Measurements from ENCODE around the gene IRS2. TPM values are rescaled to one million over a fixed set of nuclear protein-coding genes. Genes with fewer than 3 reads are reported as not detected.

The IRS2 gene
- total RNA-seq, 1 experiment from 2014 or later = 0.14 TPM

GRCh38 chr13:109783447-109783814, 3.0 kb downstream of the IRS2 start:
- in situ Hi-C loops (cut with HindIII; ENCODE audit: low sequenced_read_pairs) = no loop called here
- DNase-seq (ENCODE audit: low spot score) = no peak

GRCh38 chr13:109782823-109783431, 3.5 kb downstream of the IRS2 start:
- DNase-seq (ENCODE audit: low spot score) = no peak
- in situ Hi-C loops (cut with HindIII; ENCODE audit: low sequenced_read_pairs) = no loop called here

GRCh38 chr13:109782066-109782822, 4.1 kb downstream of the IRS2 start:
- no peak for DNase-seq (ENCODE audit: low spot score)
- in situ Hi-C loops (cut with HindIII; ENCODE audit: low sequenced_read_pairs) = no loop called here

- in situ Hi-C loops (cut with HindIII; ENCODE audit: low sequenced_read_pairs) = no loop called here
- DNase-seq (ENCODE audit: low spot score) = no peak
Measured at GRCh38 chr13:109781384-109782065, 4.9 kb downstream of the IRS2 start.

- DNase-seq (ENCODE audit: low spot score) = no peak
- in situ Hi-C loops (cut with HindIII; ENCODE audit: low sequenced_read_pairs) = no loop called here
Measured at GRCh38 chr13:109780845-109781383, 5.5 kb downstream of the IRS2 start.

- in situ Hi-C loops (cut with HindIII; ENCODE audit: low sequenced_read_pairs) = no loop called here
Measured at GRCh38 chr13:109779876-109780510, 6.4 kb downstream of the IRS2 start.

GRCh38 chr13:109779074-109779473, 7.3 kb downstream of the IRS2 start:
- in situ Hi-C loops (cut with HindIII; ENCODE audit: low sequenced_read_pairs) = no loop called here

More at GRCh38 chr13:109779876-109780510, 6.4 kb downstream of the IRS2 start:
- no peak for DNase-seq (ENCODE audit: low spot score)

GRCh38 chr13:109778102-109778542, 8.3 kb downstream of the IRS2 start:
- DNase-seq (ENCODE audit: low spot score) = no peak
- in situ Hi-C loops (cut with HindIII; ENCODE audit: low sequenced_read_pairs) = no loop called here

More at GRCh38 chr13:109779074-109779473, 7.3 kb downstream of the IRS2 start:
- no peak for DNase-seq (ENCODE audit: low spot score)

- in situ Hi-C loops (cut with HindIII; ENCODE audit: low sequenced_read_pairs) = no loop called here
Measured at GRCh38 chr13:109776575-109776974, 9.8 kb downstream of the IRS2 start.

GRCh38 chr13:109773786-109774185, 12.6 kb downstream of the IRS2 start:
- in situ Hi-C loops (cut with HindIII; ENCODE audit: low sequenced_read_pairs) = no loop called here
- DNase-seq (ENCODE audit: low spot score) = no peak

More at GRCh38 chr13:109776575-109776974, 9.8 kb downstream of the IRS2 start:
- no peak for DNase-seq (ENCODE audit: low spot score)

GRCh38 chr13:109773276-109773675, 13.1 kb downstream of the IRS2 start:
- DNase-seq (ENCODE audit: low spot score) = no peak
- in situ Hi-C loops (cut with HindIII; ENCODE audit: low sequenced_read_pairs) = no loop called here

- in situ Hi-C loops (cut with HindIII; ENCODE audit: low sequenced_read_pairs) = no loop called here
- no peak for DNase-seq (ENCODE audit: low spot score)
Measured at GRCh38 chr13:109771926-109772325, 14.5 kb downstream of the IRS2 start.

- no peak for DNase-seq (ENCODE audit: low spot score)
- in situ Hi-C loops (cut with HindIII; ENCODE audit: low sequenced_read_pairs) = no loop called here
Measured at GRCh38 chr13:109770436-109770835, 15.9 kb downstream of the IRS2 start.

- DNase-seq (ENCODE audit: low spot score) = no peak
- in situ Hi-C loops (cut with HindIII; ENCODE audit: low sequenced_read_pairs) = no loop called here
Measured at GRCh38 chr13:109769921-109770320, 16.5 kb downstream of the IRS2 start.

- no peak for DNase-seq (ENCODE audit: low spot score)
- in situ Hi-C loops (cut with HindIII; ENCODE audit: low sequenced_read_pairs) = no loop called here
Measured at GRCh38 chr13:109769275-109769674, 17.1 kb downstream of the IRS2 start.

- no peak for DNase-seq (ENCODE audit: low spot score)
- in situ Hi-C loops (cut with HindIII; ENCODE audit: low sequenced_read_pairs) = no loop called here
Measured at GRCh38 chr13:109768616-109769015, 17.8 kb downstream of the IRS2 start.

- in situ Hi-C loops (cut with HindIII; ENCODE audit: low sequenced_read_pairs) = no loop called here
- DNase-seq (ENCODE audit: low spot score) = no peak
Measured at GRCh38 chr13:109768176-109768575, 18.2 kb downstream of the IRS2 start.

- in situ Hi-C loops (cut with HindIII; ENCODE audit: low sequenced_read_pairs) = no loop called here
- DNase-seq (ENCODE audit: low spot score) = no peak
Measured at GRCh38 chr13:109767023-109767422, 19.4 kb downstream of the IRS2 start.

GRCh38 chr13:109764470-109765291, 21.7 kb downstream of the IRS2 start:
- in situ Hi-C loops (cut with HindIII; ENCODE audit: low sequenced_read_pairs) = no loop called here
- DNase-seq (ENCODE audit: low spot score) = peak; percentile 79
